Amniotic stem cell (primary cell): Measurements from ENCODE around the gene SCARB1.

Experiments
- DNase-seq: peaks from one replicate; lab custom pipeline; 2025; lab: John Stamatoyannopoulos, UW

SCARB1 gene

DNA sequence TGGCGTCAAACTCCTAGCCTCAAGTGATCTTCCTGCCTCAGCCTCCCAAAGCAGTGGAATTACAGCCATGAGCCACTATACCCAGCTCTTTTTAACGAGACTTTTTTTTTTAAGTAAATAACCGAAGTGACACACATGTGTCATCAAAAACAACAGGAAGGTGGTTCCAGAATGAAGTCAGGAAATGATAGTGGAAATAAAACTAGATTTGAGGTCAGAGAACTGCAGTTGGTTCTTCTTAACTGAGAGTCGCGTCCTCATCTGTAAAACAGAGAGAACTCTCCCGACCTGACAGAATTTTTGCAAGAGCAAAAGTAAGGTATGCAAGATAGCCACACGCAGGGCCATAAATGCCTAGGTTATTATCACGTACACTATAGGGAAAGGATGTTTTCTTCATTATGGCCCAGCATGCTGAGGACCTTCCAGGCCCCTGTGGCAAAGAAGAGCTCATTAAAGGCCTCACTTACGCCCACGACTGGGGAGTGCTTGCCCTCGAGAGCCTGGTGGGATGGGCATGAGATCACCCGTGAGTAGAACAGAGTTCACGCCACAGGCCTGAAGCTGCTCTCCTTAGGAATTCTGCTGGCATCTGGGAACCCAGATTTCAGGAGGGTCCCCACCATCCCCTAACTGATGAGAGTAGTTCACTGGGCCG, 67.2 kb downstream of the SCARB1 start:
- DNase-seq, result no peak

DNA sequence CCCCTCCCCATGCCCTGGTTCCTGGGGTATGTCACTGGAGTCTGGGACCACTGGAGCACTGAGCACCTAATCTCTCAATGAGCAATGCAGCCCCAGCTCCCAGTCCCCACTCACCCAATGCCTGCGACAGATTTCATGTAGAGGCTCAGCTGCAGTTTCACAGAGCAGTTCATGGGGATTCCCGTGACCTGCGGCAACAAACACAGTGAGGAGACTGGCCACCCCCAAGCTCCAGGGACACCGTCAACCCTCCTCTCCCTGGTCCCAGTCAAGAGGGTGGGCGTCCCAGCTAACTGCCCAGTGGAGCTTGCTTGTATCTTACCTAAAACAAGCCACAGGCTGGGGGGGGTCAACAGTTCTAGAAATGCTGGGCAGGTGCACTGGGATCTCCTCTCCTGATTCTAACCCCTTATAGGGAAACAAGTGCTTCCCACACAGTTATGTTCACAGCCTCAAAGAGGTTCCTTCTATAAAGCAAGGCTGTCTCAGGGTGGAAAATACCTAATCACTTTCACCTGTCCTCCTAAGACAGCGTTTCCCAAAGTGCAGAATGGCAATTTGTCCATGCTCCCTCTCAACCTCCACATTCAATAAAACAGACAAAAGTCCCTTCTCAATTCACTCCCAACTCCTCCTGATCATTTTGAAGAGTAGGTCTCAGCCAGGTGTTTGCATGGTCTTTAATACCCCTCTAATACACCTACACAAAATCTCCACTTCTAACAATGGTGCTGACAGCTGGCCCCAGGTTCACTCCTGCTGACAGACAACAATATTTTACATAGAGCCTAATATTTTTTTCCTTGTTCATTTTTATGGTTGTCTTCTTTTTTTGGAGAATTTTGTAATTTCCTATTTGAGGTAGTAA, 68.3 kb downstream of the SCARB1 start:
- DNase-seq, result no peak

DNA sequence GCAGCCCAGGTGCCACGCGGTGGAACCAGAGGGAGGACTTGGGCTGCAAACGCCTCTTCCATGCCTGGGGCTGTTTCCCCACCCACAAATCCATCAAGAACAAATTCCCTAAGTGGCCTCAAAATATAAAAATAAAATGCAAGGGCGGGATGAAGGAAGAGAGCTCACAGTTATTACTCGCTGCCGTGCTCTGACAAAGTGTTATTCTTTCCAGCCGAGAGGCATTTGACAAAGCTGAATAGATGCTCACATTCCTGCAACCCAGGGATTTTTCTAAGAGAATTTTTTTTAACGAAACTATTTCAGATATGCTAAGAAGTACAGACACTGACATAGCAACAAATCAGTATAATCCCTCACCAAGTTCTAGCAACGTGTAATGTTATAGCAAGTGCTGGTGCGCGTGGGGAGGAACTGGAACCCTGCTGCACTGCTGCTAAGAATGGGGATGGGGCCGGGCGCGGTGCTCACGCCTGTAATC, 70.7 kb downstream of the SCARB1 start:
- peak; percentile 19 for DNase-seq

DNA sequence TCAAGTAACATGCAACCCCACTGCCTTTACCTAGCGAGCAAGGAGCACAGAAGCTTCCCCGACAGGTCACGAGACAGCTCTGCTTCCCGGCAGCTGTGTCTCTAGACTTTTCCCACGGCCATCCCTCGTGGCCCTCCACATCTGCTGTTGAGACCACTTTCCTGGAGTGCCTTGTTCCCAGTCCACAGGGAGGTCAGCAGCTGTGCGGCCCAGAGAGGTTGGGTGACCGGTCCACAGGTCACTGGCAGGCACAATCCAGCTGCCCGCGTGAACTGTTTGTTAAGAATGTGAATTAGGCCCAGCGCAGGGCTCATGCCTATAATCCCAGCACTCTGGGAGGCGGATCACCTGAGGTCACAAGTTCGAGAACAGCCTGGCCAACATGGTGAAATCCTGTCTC, 71.5 kb downstream of the SCARB1 start:
- DNase-seq, result no peak

DNA sequence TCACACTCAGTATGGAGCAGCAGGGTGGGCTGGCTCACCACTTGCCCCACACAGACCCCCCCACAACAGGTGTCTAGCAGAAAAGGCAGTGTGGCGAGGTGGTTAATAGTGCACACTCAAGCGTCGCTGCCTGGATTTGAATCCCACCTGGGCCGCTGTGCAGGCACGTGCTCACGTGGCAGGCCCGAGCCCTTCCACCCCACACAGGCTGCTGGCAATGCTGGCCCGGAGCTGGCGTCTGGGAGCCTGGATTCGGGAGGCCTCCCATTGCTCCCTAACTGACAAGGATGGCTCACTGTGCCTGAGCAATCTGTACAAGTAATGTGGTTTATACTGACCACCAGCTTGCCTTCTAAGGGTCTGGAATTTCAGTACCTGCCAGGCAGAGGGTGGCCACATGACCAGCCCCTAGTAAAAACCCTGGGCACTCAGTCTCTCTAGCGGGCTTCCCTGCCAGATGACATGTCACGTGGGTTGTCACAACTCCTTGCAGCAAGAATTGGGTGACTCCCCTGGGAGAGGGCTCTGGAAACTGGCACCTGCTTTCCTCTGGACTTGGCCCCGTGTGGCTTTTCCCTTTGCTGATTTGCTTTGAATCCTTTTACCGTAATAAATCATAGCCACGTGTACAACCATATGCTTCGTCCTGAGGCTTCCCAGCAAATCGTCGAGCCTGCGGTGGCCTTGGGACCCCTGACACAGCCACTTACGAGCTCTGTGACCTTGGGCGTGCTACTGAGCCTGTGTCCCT, 72.8 kb downstream of the SCARB1 start:
- DNase-seq, result no peak

DNA sequence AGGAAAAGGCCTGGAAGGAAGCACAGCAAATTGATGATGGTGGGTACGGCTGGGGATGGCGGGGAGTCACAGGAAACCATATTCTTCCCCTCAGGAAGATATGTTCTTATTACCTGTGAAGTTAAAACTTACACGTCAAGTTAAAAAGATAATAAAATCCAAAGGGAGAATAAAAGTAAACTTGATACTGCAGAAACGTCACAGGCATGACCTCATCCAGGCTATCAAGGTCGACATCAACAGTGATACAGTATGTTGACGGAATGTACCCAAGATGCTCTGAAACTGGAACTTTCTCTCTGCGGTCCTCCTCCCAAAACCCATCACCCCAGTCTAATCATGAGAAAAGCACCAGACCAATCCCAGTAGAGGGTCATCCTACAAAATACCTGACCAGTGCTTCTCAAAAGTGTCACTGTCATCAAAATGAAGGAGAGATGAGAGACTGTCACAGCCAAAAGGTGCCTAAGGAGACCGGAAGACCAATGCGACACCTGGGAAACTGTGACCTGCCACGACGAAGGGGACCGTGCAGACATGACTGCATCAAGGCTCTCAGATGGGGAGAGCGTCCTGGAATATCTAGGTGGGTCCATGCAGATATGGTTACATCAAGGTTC, 74.6 kb downstream of the SCARB1 start:
- no peak for DNase-seq

DNA sequence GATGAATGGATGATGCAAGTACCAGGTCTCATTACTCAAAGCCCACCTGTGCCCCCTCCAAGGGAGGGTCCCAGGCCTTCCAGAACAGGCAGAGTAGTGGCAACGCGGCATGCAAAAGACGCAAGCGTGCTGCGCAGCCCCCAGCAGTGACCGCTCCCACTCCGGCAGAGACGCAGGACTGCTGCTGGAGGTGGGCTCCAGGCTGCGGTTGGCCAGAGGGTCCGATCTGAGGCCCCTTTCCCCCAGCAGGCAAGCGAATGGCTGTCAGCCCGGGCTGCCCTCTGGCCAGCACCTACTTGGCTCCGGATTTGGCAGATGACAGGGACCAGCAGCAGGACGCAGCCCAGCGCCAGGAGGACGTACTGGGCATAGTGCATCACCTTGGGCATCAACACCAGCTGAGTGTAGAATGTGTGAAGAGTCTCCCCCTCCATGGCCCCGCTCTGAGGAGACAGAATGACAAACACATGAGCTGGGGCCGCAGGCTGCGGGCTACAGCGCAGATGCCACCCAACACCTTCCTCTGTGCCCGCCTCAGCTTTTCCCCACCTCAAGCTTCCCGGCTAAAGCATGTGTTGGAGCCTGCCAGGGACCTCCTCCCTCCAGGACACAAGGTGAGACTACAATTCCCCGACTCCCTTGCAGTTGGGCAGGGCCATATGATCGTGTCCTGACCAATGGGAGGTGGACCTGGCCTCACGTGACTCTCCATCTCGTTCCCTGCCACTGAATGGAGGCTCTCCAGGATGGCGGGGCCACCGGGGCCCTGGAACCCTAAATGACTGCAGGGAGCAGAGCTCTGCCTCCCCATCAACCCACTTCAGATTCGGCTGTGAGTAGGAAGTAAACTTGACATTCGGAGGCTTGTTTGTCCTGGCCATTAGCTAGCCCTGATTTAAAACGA, 77.4 kb downstream of the SCARB1 start:
- DNase-seq, result peak; percentile 81

DNA sequence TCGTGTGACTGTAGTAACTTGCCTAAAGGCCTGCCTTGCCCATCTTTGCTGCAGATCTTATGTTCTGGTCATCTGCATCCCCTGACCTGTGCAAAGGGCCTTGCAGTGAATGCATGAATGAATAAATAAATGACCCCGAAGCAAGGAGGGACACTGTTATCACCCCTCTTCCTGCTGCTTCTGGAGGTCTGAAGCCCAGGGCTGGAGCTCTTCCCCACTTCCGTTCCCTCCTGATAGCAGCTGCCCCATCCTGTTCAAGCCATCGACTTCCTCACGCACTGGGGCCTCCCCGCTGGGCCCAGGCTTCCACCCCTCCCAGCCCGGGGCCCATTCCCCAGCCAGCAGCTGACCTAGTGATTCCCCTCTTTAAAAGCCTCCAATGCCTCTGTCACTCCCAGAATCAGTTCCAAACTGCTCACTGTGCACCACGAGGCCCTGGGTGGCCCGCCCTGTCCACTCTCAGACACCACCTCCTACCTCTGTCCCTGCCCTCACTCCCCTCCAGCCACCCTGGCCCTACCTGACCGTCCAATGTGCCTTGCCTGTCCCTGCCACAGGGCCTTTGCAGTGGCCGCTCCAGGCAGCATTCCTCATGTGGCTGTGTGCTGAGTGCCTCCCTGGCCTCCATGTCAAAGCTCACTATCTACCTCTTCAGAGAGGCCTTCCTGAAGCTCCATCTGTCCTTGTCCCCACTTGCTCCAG, 78.6 kb downstream of the SCARB1 start:
- DNase-seq, result no peak

DNA sequence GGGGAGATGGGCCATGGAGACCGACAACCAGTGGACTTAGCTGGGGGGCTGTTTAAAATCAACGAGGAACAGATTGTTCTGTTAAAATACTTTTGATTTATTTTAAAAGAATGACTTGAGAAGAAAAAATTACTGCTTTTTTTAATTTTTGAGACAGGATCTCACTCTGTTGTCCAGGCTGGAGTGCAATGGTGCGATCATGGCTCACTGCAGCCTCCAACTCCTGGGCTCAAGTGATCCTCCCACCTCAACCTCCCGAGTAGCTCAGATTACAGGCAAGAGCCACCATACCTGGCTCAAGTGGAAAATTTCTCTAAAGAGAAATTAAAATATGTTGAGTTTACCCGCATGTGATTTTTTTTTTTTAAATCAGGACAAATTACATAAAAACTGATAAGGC, 80.6 kb downstream of the SCARB1 start:
- DNase-seq, result no peak

DNA sequence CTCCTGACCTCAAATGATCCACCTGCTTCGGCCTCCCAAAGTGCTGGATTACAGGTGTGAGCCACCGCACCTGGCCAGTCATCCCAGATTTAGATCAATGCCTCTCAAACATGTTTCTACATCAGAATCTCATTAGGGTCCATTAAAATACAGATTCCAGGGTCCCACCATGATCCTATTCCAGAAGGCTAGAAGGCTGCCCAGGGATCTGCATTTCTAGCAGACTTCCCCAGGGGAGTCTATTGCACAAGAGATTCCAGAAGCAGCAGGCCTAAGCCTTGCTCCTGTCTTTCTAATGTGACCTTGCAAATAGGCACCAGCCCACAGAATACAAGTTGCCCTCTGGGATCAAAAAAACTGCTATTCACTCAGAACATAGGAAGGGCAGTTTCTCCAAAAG, 81.5 kb downstream of the SCARB1 start:
- DNase-seq, result no peak

DNA sequence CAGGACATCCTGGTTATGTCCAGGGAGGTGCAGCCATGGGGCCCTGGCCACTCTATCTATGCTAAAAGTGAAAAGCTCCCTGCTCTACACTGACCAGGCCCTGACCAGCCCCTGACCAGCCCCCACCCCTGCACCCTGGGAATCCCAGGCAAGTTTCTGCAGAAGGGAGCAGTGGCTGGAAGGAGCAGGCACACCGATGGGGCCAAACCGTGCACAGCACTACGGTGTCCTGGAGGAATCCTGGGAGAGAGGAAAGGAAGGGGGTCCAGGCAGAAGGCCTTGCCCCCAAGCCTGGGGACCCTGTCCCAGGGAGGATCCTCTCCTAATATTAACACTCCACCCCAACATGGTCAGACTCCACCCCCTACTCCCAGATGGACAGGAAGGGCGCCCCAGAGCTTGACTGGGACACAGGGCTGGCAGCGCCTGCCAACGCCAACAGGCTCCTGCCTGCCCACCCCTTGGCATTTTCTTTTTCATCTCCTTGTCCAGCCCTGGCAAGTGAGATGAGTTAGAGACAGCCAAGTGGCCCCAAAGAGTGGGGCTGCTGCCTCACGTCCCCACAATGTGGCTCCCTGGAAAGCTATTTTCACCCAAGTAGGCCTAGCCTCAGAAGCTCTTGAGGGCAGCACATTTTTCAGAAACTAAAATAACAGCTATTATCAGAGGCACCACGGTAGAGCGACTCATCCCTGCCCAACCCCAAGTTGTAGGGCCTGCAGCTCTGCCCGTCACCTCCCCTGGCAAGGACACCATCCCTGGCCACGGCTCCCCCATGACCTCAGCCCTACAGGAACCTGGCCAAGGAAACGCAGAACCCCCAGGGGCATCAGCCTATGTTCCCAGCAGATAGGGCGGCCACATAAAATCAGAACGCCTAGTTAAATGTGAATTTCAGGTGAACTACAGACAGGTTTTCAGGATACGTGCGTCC, 82.6 kb downstream of the SCARB1 start:
- no peak for DNase-seq

DNA sequence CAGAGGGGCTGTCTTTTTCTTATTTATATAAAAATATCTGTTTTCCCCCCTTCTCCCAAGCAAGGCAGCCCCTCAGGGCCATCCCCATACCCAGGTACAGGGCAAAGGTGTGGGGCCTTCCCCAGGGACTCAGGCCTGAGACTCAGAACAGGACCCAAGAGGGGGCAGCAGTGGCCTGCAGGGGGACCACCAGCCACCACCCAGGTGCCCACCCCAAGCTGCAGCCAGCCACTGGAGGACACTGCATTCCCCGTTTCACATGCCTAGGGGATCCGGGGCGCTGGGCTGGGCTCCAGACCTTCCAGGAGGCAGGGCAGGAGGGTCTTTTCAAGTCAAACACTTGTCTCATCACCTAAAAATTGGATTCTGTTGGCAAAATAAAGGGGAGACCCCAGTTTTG, 83.3 kb downstream of the SCARB1 start:
- no peak for DNase-seq

DNA sequence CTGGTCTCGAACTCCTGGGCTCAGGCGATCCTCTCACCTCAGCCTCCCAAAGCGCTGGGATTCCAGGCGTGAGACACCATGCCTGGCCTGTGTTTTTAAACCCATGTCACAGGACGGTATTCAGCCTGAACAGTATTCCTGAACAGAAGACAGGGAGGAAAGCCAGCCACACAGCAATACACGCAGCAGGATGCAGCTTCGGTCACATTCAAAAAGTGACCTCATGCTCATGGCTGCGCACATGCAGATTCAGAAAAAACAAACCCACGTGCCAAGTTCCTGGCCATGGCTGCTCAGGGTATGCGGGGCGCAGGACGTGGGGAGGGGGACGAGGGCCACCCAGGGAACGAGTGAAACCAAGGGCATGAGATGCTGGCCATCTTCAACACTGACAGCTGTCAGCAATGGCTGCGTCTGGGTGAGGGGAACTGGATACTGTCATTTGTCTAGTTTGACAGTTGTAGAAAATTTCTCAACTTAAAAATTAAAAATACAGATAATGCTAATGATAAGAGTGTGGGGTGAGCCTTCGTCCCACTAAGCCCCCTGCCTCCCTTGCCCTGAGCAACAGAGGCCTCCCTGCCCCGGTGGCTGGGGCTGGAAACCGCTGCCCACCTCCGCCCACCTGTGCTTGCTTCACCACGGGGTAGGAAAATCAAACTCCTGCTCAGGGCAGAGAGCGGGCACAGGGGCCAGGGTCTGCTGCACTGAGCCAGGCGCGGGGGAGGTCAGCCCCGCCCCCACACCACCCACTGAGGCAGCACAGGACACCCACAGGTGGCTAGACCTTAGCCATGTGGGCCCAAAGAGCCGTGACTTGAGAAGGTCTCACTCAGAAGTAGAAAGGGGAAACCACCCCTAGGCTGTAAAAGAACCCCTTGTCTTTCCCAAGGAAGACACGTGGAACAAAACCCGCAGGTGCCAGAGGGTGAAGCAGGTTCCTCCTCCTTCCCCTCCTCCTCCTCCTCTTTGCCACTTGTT, 84.2 kb downstream of the SCARB1 start:
- no peak for DNase-seq

DNA sequence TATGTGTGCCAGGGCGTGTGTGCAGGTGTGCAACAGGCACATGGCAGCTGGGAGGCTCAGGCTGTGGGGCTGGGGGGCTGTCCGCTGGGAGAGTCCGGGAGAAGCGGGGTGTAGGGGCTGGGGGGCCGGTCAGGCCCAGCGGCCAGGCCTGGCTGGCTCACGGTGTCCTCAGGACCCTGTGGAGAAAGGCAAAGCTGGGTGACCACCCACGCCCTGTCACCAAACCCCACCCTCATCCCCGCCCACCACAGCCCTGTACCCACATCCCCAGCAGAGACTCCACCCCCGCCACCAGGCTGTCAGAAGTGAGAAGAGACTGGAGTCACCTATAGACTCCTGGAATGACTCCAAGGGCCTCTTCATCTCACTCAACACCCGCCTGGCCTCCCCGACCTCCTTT, 85.3 kb downstream of the SCARB1 start:
- DNase-seq, result no peak

DNA sequence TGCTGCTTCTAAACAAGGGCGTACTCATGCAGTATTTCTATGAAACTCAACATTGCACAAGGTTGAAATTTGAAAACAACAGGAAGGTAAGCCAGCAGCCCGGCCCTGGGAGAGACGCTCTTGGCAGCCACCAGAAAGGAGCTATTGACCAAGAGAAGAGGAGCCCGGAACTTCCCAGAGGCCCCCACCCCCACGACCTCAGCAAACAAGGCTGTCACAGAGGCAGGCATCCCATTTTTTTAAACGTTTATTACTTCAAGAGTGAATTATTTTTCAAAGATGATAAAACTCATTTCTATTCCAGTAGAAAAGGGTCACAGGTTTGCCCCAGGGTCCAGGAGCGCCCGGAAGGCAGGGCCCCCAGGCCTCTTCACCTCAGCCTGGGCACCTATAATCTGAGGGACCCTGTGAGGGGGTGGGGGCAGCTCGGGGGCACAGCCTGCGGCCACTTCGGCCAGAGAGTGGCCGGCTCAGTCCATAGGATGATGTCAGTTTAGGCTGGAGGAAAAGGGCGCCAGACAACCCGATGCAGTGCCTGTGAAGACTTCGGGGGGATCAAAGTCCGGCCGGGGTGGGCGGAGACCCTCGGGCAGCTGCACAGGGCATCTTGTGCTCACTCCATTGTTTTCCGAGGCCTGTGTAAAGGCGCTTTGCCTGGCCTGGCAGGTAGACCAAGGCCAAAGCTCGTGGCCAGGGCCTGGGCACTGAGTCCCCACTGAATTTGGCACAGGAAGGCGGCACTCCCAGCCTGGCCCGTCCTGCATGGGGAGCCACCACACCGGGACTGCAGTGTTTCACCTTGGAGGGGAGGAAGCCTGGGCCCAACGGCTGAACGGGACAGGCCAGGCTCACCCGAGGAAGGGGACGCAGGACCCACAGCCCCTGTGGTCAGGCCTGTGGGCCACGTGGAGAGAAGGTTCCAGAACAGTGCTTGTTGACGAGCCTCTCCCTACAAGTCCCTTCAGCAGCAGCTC, 86.0 kb downstream of the SCARB1 start:
- no peak for DNase-seq

DNA sequence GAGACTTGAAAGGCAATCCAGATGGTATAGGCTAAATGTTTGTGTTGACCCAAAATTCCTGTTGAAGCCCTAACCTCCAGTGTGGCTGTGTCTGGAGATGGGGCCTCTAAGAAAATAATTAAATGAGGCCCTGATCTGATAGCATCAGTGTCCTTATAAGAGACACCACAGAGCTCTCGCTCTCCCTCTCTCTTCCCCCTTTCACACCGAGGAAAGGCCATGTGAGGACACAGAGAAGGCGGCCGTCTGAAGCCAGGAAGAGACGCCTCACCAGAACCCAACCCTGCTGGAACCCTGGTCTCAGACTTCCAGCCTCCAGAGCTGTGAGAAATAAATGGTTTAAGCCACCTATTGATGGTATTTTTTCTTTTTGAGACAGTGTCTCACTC, 87.5 kb downstream of the SCARB1 start:
- DNase-seq, result no peak
